HCT116 (cell line): ENCODE results near the gene PLCG2. TPM values are rescaled to one million over a fixed set of nuclear protein-coding genes. Genes with fewer than 3 reads are reported as not detected.

Experiments used
- ATAC-seq: fragments of 200-7000 bp; cut with Tn5 transposase; 2 replicates; pipeline ENCODE4 v1.9.1; 2020; ENCODE audit warnings: mild to moderate bottlenecking, moderate library complexity
- BruUV-seq: library from RNA; stranded (reverse); fragments of 400-500 nt; replicated peaks from 2 replicates; lab custom pipeline; 2021; lab: Mats Ljungman, UMichigan
- CTCF ChIA-PET: fragments of 300-600 bp; sonication (Branson Sonifier 250); formaldehyde crosslinking; loops from one replicate; lab custom pipeline; 2021; ENCODE audit warnings: antibody characterized with exemption; lab: Charles Lee
- POLR2A ChIA-PET: fragments of 300-600, 350-600 bp; sonication (Branson Sonifier 250); formaldehyde crosslinking; loops from one replicate; lab custom pipeline; 2021; ENCODE audit warnings: antibody characterized with exemption; lab: Charles Lee
- RAD21 ChIA-PET, 2 experiments: fragments of 300-600 bp; sonication (Branson Sonifier 250); formaldehyde crosslinking; loops; one replicate each; lab custom pipeline; 2023; ENCODE audit warnings: low total read pairs in 2 of 2; ENCODE audit not compliant: uncharacterized antibody in 2 of 2, unreplicated experiment in 2 of 2, low non-redundant PET in 1 of 2; lab: Charles Lee
- DNase-seq: peaks from one replicate; pipeline ENCODE4 v3.0.0-alpha.2; 2010; ENCODE audit warnings: low read depth, low spot score
- H2AFZ ChIP-seq: fragments of 200-600 bp; shearing (Covaris generic), sonication (generic); 2 replicates; pipeline ENCODE4 v1.6.1; 2017; ENCODE audit warnings: low read depth, mixed run types, mixed read lengths, antibody characterized with exemption, low read length; ENCODE audit not compliant: poor library complexity, severe bottlenecking
- H3K27ac ChIP-seq: 2 replicates; pipeline ENCODE4 v1.5.1; 2012; ENCODE audit warnings: low read depth, low read length
- H3K27me3 ChIP-seq: fragments of 200-600 bp; sonication (generic); 2 replicates; pipeline ENCODE4 v1.6.1; 2016; ENCODE audit warnings: mixed run types, low read length, mixed read lengths; ENCODE audit not compliant: insufficient read depth
- H3K36me3 ChIP-seq, 2 experiments: fragments of 200-500 bp in 1 of 2; fragments of 200-600 bp in 1 of 2; sonication (Bioruptor generic) in 1 of 2; sonication (generic) in 1 of 2; 2 replicates each; pipeline versions ENCODE4 v1.5.1 to v1.6.1; 2014 to 2016; ENCODE audit warnings: low read length in 2 of 2, inconsistent platforms in 1 of 2, mixed read lengths in 1 of 2, mixed run types in 1 of 2; ENCODE audit not compliant: insufficient read depth in 2 of 2, control insufficient read depth in 1 of 2
- H3K4me1 ChIP-seq, 2 experiments: fragments of 200-600 bp in 1 of 2; sonication (generic) in 1 of 2; 2 replicates each; pipeline versions ENCODE4 v1.5.1 to v1.6.1; 2012 to 2017; ENCODE audit warnings: low read length in 2 of 2, inconsistent platforms in 1 of 2, mild to moderate bottlenecking in 1 of 2, mixed read lengths in 1 of 2, mixed run types in 1 of 2, moderate library complexity in 1 of 2; ENCODE audit not compliant: insufficient read depth in 2 of 2, control insufficient read depth in 1 of 2
- H3K4me2 ChIP-seq: fragments of 200-600 bp; sonication (generic); 2 replicates; pipeline ENCODE4 v1.6.1; 2017; ENCODE audit warnings: mixed run types, low read length, mixed read lengths
- H3K4me3 ChIP-seq, 2 experiments: fragments of 200-600 bp in 1 of 2; sonication (generic) in 1 of 2; replicated peaks in 1 of 2; 2 replicates each; pipeline ENCODE4 v1.5.1; 2011 to 2016; ENCODE audit warnings: low read length in 2 of 2, control low read depth in 1 of 2, low read depth in 1 of 2, mild to moderate bottlenecking in 1 of 2, mixed read lengths in 1 of 2, mixed run types in 1 of 2
- H3K79me2 ChIP-seq: fragments of 200-600 bp; sonication (generic); 2 replicates; pipeline ENCODE4 v1.6.1; 2017; ENCODE audit warnings: mild to moderate bottlenecking, mixed run types, low read length, moderate library complexity, mixed read lengths; ENCODE audit not compliant: insufficient read depth
- H3K9ac ChIP-seq: fragments of 200-600 bp; sonication (generic); 2 replicates; pipeline ENCODE4 v1.6.1; 2016; ENCODE audit warnings: low read length, mixed read lengths
- H3K9me2 ChIP-seq: fragments of 200-600 bp; sonication (generic), shearing (Covaris generic); 2 replicates; pipeline ENCODE4 v1.6.1; 2017; ENCODE audit warnings: mixed run types, mild to moderate bottlenecking, moderate library complexity; ENCODE audit not compliant: insufficient read depth
- H3K9me3 ChIP-seq, 2 experiments: fragments of 200-500 bp in 1 of 2; fragments of 200-600 bp in 1 of 2; sonication (Bioruptor generic) in 1 of 2; sonication (generic) in 1 of 2; 2 replicates each; pipeline ENCODE4 v1.6.1; 2014 to 2017; ENCODE audit warnings: low read length in 2 of 2, mixed read lengths in 2 of 2, inconsistent platforms in 1 of 2, low read depth in 1 of 2, mild to moderate bottlenecking in 1 of 2, mixed run types in 1 of 2, moderate library complexity in 1 of 2; ENCODE audit not compliant: control insufficient read depth in 1 of 2, insufficient read depth in 1 of 2
- H4K20me1 ChIP-seq: fragments of 200-600 bp; sonication (generic), shearing (Covaris generic); 2 replicates; pipeline ENCODE4 v1.6.1; 2017; ENCODE audit warnings: mixed run types, mild to moderate bottlenecking, moderate library complexity; ENCODE audit not compliant: insufficient read depth
- CEBPB ChIP-seq: IDR thresholded peaks from 2 replicates; pipeline ENCODE4 v1.6.1; 2012; ENCODE audit warnings: low read depth
- CTCF ChIP-seq, 3 experiments: fragments of 200-600 bp in 1 of 3; sonication (generic) in 1 of 3; IDR thresholded peaks in 2 of 3; conservative IDR thresholded peaks in 1 of 3; 2 replicates each; pipeline ENCODE4 v1.5.1; 2012 to 2017; ENCODE audit warnings: low read depth in 2 of 3, low read length in 2 of 3, antibody characterized with exemption in 1 of 3, borderline replicate concordance in 1 of 3, control low read depth in 1 of 3, mild to moderate bottlenecking in 1 of 3, mixed read lengths in 1 of 3, mixed run types in 1 of 3, moderate library complexity in 1 of 3; ENCODE audit not compliant: insufficient read depth in 1 of 3
- EZH2 ChIP-seq: fragments of 200-600 bp; sonication (generic); IDR thresholded peaks from 2 replicates; pipeline ENCODE4 v1.6.1; 2017; ENCODE audit warnings: antibody characterized with exemption, mixed run types
- EZH2phosphoT487 ChIP-seq: fragments of 200-600 bp; IDR thresholded peaks from 2 replicates; pipeline ENCODE4 v1.6.1; 2018; ENCODE audit warnings: antibody characterized with exemption, borderline replicate concordance
- ZNF274 ChIP-seq: fragments of 200-500 bp; sonication (Bioruptor generic); IDR thresholded peaks from 2 replicates; pipeline ENCODE4 v1.6.1; 2014; ENCODE audit warnings: mild to moderate bottlenecking, low read depth, low read length, inconsistent platforms
- intact Hi-C: fragments of 100-400 bp; cut with micrococcal nuclease; formaldehyde crosslinking; loops from 2 replicates; pipeline ENCODE4 v1.10.0; 2022
- total RNA-seq: library from RNA; stranded (reverse); gene quantifications from one replicate; pipeline ENCODE4 v1.2.1, GENCODE V29; 2021; ENCODE audit not compliant: unreplicated experiment
- TF ChIP-seq, protein P1 (sequence below): IDR thresholded peaks from 2 replicates; pipeline ENCODE4 v1.6.1; 2012

PLCG2 gene
- total RNA-seq, 1 experiment from 2014 or later, result 31.2 TPM

DNA sequence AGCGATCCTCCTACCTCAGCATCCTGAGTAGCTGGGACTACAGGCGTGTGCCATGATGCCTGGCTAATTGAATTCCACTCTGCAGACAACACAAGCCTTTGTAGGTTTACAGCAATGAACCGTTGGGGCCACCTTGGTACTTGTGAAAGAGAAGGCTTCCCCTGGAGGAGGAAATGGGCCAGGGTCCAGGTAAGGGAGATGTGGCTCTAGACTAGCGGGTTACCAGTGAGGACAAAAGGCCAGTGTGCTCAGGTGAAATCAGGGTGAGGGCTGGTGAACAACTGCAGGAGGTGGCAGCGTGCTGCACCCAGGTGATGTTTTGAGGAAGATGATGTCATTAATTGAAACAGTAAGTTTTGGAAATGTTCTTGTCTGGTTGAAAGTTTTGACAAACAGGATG is 225.5 kb downstream of the PLCG2 start:
- ChIA-PET POLR2A (no interaction called here), CTCF (no interaction called here), RAD21 (no interaction called here)
- no peaks in the 10 kb centered on the region for H3K79me2 ChIP-seq
- H3K27ac ChIP-seq, result no peak overlapping the region
- H3K4me3 ChIP-seq, result no peak overlapping the region
- no peaks in the 10 kb centered on the region for H3K9me2 ChIP-seq
- no peaks in the 10 kb centered on the region for H3K27me3 ChIP-seq
- ATAC-seq (no peak), DNase-seq (no peak)
- no peaks in the 10 kb centered on the region for H4K20me1 ChIP-seq
- no peaks in the 10 kb centered on the region for H3K4me1 ChIP-seq
- intact Hi-C loops, result no loop called here
- H3K9ac ChIP-seq, result no peak overlapping the region
- peaks cover 6 to 8% of the 10 kb centered on the region in 2 experiments; a peak in 2 of 4 replicates for H3K9me3 ChIP-seq
- H2AFZ ChIP-seq, result no peak overlapping the region
- BruUV-seq, result no TSS peak
- H3K4me2 ChIP-seq, result no peak overlapping the region
- H3K36me3 ChIP-seq, result peaks cover 19 to 25% of the 10 kb centered on the region in 2 experiments; a peak in 3 of 4 replicates
- TF ChIP-seq EZH2phosphoT487 (no peak), CTCF (IDR thresholded peaks at IDR 0.05 in 2 of 3, conservative IDR thresholded peaks at IDR 0.05 in 1 of 3; ENCODE audit: borderline replicate concordance in 1 of 3, insufficient read depth in 1 of 3, low read depth in 2 of 3, low read length in 2 of 3) (no peak), EZH2 (no peak)
- TF ChIP-seq, protein P1, sequence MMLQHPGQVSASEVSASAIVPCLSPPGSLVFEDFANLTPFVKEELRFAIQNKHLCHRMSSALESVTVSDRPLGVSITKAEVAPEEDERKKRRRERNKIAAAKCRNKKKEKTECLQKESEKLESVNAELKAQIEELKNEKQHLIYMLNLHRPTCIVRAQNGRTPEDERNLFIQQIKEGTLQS, result no peak

DNA sequence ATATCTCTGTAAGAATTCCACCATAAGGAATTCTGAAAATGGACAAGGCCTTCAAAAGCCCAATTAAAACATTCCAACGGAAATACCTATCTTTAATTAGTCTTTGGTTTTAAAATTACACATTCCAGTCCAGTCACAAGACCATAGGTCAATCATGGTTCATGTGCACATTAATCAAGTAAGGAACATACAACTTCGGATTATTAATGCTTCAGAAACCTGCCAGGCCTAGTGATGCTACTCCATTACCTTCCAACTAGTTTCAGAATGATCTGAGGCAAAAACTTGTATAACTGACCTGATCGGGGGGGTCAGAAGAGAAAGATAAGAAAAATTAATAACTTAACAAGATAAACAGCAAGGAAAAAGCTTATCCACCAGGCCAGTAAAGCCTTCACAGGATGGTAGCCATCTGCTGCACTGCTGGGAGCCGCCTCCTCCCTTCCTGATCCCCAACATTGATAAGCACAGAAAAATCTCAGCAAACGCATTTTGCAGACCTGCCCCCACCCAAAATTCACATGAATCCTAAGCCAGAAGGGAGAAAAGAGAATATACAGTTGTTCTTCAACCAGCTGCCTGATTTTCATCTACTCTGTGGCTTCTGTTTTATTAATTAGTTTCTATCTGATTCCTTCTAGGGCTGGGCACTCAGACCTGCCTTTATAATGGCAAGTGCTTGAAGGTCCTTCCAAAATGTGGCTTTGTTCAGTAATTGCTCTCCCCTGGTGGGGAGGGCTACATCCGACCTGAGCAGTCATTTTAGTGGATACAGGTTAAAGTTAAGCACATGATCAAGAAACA is 226.1 kb downstream of the PLCG2 start:
- Histone ChIP-seq H3K9me3 (peaks cover 6 to 8% of the 10 kb centered on the region in 2 experiments; a peak in 2 of 4 replicates), H3K9me2 (no peaks in the 10 kb centered on the region), H3K9ac (no peak overlapping the region), H3K36me3 (peaks cover 13 to 20% of the 10 kb centered on the region in 2 experiments; a peak in 3 of 4 replicates), H2AFZ (no peak overlapping the region), H3K4me3 (no peak overlapping the region), H4K20me1 (no peaks in the 10 kb centered on the region), H3K27ac (no peak overlapping the region), H3K79me2 (peaks cover 4% of the 10 kb centered on the region; the same call in 1 of the 2 replicates), H3K4me1 (peaks cover 0 to 2% of the 10 kb centered on the region in 2 experiments; a peak in 2 of 4 replicates), H3K27me3 (no peaks in the 10 kb centered on the region), H3K4me2 (no peak overlapping the region)
- ChIA-PET RAD21 (no interaction called here), CTCF (no interaction called here), POLR2A (no interaction called here)
- ATAC-seq, result no peak
- intact Hi-C loops, result no loop called here
- TF ChIP-seq CEBPB, result no peak
- TF ChIP-seq ZNF274, result no peak
- DNase-seq, result no peak
- BruUV-seq, result no TSS peak
